OCI-LY1 (cell line): Measurements from ENCODE around the gene OGA.

Experiments used
- H2AFZ ChIP-seq: fragments of 200-600 bp; sonication (generic), shearing (Covaris generic); 2 replicates; pipeline ENCODE4 v1.6.0; 2014; ENCODE audit warnings: antibody characterized with exemption, mild to moderate bottlenecking, low read length
- H3F3A ChIP-seq: fragments of 200-600 bp; sonication (generic), shearing (Covaris generic); 2 replicates; pipeline ENCODE4 v1.6.0; 2014; ENCODE audit warnings: mild to moderate bottlenecking, antibody characterized with exemption, low read length, moderate library complexity; ENCODE audit not compliant: insufficient read depth
- H3K27ac ChIP-seq: fragments of 200-600 bp; sonication (generic); 2 replicates; pipeline ENCODE4 v1.5.1; 2014; ENCODE audit warnings: low read length, mixed run types, mild to moderate bottlenecking, low read depth; ENCODE audit not compliant: poor library complexity, severe bottlenecking
- H3K27me3 ChIP-seq: fragments of 200-600 bp; sonication (generic); 2 replicates; pipeline ENCODE4 v1.6.0; 2014; ENCODE audit warnings: antibody characterized with exemption, mild to moderate bottlenecking, low read length, moderate library complexity; ENCODE audit not compliant: insufficient read depth
- H3K36me3 ChIP-seq: fragments of 200-600 bp; sonication (generic); 2 replicates; pipeline ENCODE4 v1.6.1; 2014; ENCODE audit warnings: mild to moderate bottlenecking, antibody characterized with exemption, low read length, moderate library complexity, mixed read lengths; ENCODE audit not compliant: insufficient read depth
- H3K4me1 ChIP-seq: fragments of 200-600 bp; sonication (generic); 2 replicates; pipeline ENCODE4 v1.5.1; 2014; ENCODE audit warnings: mild to moderate bottlenecking, low read length, moderate library complexity; ENCODE audit not compliant: insufficient read depth, severe bottlenecking
- H3K4me2 ChIP-seq: fragments of 200-600 bp; sonication (generic), shearing (Covaris generic); 2 replicates; pipeline ENCODE4 v1.6.1; 2014; ENCODE audit warnings: low read length
- H3K4me3 ChIP-seq: fragments of 200-600 bp; sonication (generic); 2 replicates; pipeline ENCODE4 v1.5.1; 2014; ENCODE audit warnings: low read length, low read depth, mild to moderate bottlenecking, mixed read lengths; ENCODE audit not compliant: poor library complexity, severe bottlenecking
- H3K79me2 ChIP-seq: fragments of 200-600 bp; shearing (Covaris generic); 2 replicates; pipeline ENCODE4 v1.6.1; 2016; ENCODE audit warnings: mixed run types, low read length, mixed read lengths; ENCODE audit not compliant: insufficient read depth
- H3K9ac ChIP-seq: fragments of 200-600 bp; sonication (generic), shearing (Covaris generic); 2 replicates; pipeline ENCODE4 v1.6.1; 2014; ENCODE audit warnings: mild to moderate bottlenecking, low read length, mixed read lengths
- H3K9me2 ChIP-seq: fragments of 200-600 bp; sonication (generic), shearing (Covaris generic); 2 replicates; pipeline ENCODE4 v1.6.1; 2014; ENCODE audit warnings: low read depth, mild to moderate bottlenecking, low read length, mixed read lengths
- H3K9me3 ChIP-seq: fragments of 200-600 bp; shearing (Covaris generic); 2 replicates; pipeline ENCODE4 v1.6.1; 2014; ENCODE audit warnings: low read length, mixed read lengths
- H4K20me1 ChIP-seq: fragments of 200-600 bp; sonication (generic), shearing (Covaris generic); 2 replicates; pipeline ENCODE4 v1.6.0; 2016; ENCODE audit warnings: mild to moderate bottlenecking, low read length; ENCODE audit not compliant: insufficient read depth
- CTCF ChIP-seq: fragments of 200-600 bp; sonication (generic), shearing (Covaris generic); IDR thresholded peaks from 2 replicates; pipeline ENCODE4 v1.5.1; 2017; ENCODE audit warnings: mild to moderate bottlenecking, antibody characterized with exemption, low read length, moderate library complexity, mixed read lengths
- EZH2 ChIP-seq: fragments of 200-600 bp; sonication (generic), shearing (Covaris generic); IDR thresholded peaks from 2 replicates; pipeline ENCODE4 v1.8.0; 2017; ENCODE audit warnings: borderline replicate concordance, mixed run types, mild to moderate bottlenecking, antibody characterized with exemption, low read length, moderate library complexity, mixed read lengths

The OGA gene

GRCh38 chr10:101824736-101825135, 6.5 kb upstream of the OGA start:
- Histone ChIP-seq H3F3A (no peaks in the 10 kb centered on the region), H3K4me1 (peaks cover 7% of the 10 kb centered on the region), H3K4me3 (no peak overlapping the region), H3K27me3 (no peaks in the 10 kb centered on the region), H3K36me3 (no peaks in the 10 kb centered on the region), H3K79me2 (no peaks in the 10 kb centered on the region), H3K9me2 (no peaks in the 10 kb centered on the region), H3K9me3 (no peaks in the 10 kb centered on the region), H3K4me2 (no peak overlapping the region), H3K27ac (no peak overlapping the region), H2AFZ (no peak overlapping the region), H3K9ac (no peak overlapping the region), H4K20me1 (no peaks in the 10 kb centered on the region)
- TF ChIP-seq CTCF (no peak), EZH2 (no peak)

GRCh38 chr10:101818872-101819633, 809 bp upstream of the OGA start:
- Histone ChIP-seq H3K9me2 (no peaks in the 10 kb centered on the region), H3K4me3 (peak overlapping the region; percentile 97), H4K20me1 (no peaks in the 10 kb centered on the region), H2AFZ (no peak overlapping the region), H3K9me3 (no peaks in the 10 kb centered on the region), H3K36me3 (no peaks in the 10 kb centered on the region), H3K27ac (peak overlapping the region; percentile 44), H3K27me3 (no peaks in the 10 kb centered on the region), H3K4me1 (peaks cover 27% of the 10 kb centered on the region), H3K4me2 (peak overlapping the region; percentile 85), H3F3A (no peaks in the 10 kb centered on the region), H3K9ac (peak overlapping the region; percentile 71), H3K79me2 (peaks cover 29% of the 10 kb centered on the region)
- no peak for TF ChIP-seq EZH2
- TF ChIP-seq CTCF = no peak

- Histone ChIP-seq H3K9me2 (no peaks in the 10 kb centered on the region), H4K20me1 (no peaks in the 10 kb centered on the region), H3K79me2 (peaks cover 39% of the 10 kb centered on the region), H3K4me1 (peaks cover 30% of the 10 kb centered on the region), H2AFZ (no peak overlapping the region), H3K9me3 (no peaks in the 10 kb centered on the region), H3K27me3 (no peaks in the 10 kb centered on the region), H3F3A (no peaks in the 10 kb centered on the region), H3K27ac (peak overlapping the region; percentile 74), H3K9ac (peak overlapping the region; percentile 94), H3K36me3 (no peaks in the 10 kb centered on the region; the same call in 1 of the 2 replicates), H3K4me2 (peak overlapping the region; percentile 98), H3K4me3 (peak overlapping the region; percentile 97)
- TF ChIP-seq CTCF (no peak), EZH2 (no peak)
Observed at GRCh38 chr10:101817337-101818118, 716 bp downstream of the OGA start.
